GM19397 (cell line): ENCODE results near the gene IRS4.

Experiments
- ATAC-seq: cut with Tn5 transposase; IDR thresholded peaks from one replicate; pipeline ENCODE4 v1.9.1; 2021; ENCODE audit warnings: mild to moderate bottlenecking, moderate library complexity; ENCODE audit not compliant: unreplicated experiment

Gene IRS4

GRCh38 chrX:108736509-108737479, at the start of gene IRS4:
Gene IRS4, minus strand, starts transcription at chrX:108736563.
- no peak for ATAC-seq

- no peak for ATAC-seq
Observed at GRCh38 chrX:108772549-108772948, 36.2 kb upstream of the IRS4 start.

GRCh38 chrX:108763559-108763958, 27.2 kb upstream of the IRS4 start:
- ATAC-seq, result no peak

- ATAC-seq, result no peak
Observed at GRCh38 chrX:108740299-108740774, 4.0 kb upstream of the IRS4 start.

GRCh38 chrX:108737754-108738153, 1.4 kb upstream of the IRS4 start:
- ATAC-seq, result no peak

GRCh38 chrX:108735679-108736508, 469 bp downstream of the IRS4 start:
- no peak for ATAC-seq

GRCh38 chrX:108735091-108735678, 1.2 kb downstream of the IRS4 start:
- ATAC-seq, result no peak

- ATAC-seq, result no peak
Observed at GRCh38 chrX:108734426-108734825, 1.9 kb downstream of the IRS4 start.

GRCh38 chrX:108732630-108733321, 3.6 kb downstream of the IRS4 start:
- ATAC-seq, result no peak

- no peak for ATAC-seq
Observed at GRCh38 chrX:108731153-108731552, 5.2 kb downstream of the IRS4 start.

- no peak for ATAC-seq
Observed at GRCh38 chrX:108726748-108727147, 9.6 kb downstream of the IRS4 start.

GRCh38 chrX:108722561-108722960, 13.8 kb downstream of the IRS4 start:
- ATAC-seq, result no peak

GRCh38 chrX:108712886-108713285, 23.5 kb downstream of the IRS4 start:
- no peak for ATAC-seq

- ATAC-seq, result no peak
Observed at GRCh38 chrX:108704839-108705238, 31.5 kb downstream of the IRS4 start.

- ATAC-seq, result no peak
Observed at GRCh38 chrX:108702530-108702929, 33.8 kb downstream of the IRS4 start.

- no peak for ATAC-seq
Observed at GRCh38 chrX:108701633-108702032, 34.7 kb downstream of the IRS4 start.

GRCh38 chrX:108699368-108699767, 37.0 kb downstream of the IRS4 start:
- no peak for ATAC-seq

GRCh38 chrX:108696690-108697089, 39.7 kb downstream of the IRS4 start:
- ATAC-seq, result no peak
